NCI-H82 treated with DMSO at 0.1 percent for 48 hours (cell line): ENCODE measurements around the gene VPS16.

ENCODE experiments used
- DNase-seq: peaks from one replicate; lab custom pipeline; 2025; ENCODE audit not compliant: unreplicated experiment; lab: John Stamatoyannopoulos, UW

VPS16 gene

DNA sequence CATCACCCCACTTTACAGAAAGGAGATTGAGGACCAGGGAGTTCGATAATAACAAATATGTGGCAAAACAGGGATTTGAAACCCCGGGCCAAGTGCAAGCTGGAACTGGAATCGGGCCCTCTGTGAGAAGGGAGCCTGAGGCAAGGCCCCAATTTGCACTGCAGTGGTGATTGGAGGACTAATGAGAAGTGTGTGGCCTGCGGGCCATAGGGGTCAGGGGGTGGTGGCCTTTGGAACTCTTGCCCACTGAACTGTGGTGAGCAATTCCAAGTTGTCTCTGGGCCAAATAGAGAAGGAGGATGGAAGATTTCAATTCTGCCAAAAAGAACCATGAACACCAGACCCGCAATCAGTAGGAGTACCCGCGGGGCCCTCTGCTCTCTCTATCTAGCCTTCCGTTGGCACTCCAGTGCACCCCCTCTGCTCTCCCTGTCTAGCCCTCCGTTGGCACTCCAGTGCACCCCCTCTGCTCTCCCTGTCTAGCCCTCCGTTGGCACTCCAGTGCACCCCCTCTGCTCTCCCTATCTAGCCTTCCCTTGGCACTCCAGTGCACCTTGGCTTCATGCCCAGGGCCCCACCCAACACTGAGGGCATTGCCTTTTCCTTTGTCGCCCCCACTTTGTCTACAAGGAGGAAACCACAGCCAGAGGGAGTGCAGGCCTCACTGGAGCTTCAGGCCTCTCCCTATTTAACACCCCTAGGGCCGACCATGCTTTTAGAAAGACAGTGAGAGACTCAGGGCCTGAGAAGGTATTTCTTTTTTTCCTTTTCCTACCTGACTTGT lies 26.7 kb downstream of the VPS16 start:
- DNase-seq: no peak

DNA sequence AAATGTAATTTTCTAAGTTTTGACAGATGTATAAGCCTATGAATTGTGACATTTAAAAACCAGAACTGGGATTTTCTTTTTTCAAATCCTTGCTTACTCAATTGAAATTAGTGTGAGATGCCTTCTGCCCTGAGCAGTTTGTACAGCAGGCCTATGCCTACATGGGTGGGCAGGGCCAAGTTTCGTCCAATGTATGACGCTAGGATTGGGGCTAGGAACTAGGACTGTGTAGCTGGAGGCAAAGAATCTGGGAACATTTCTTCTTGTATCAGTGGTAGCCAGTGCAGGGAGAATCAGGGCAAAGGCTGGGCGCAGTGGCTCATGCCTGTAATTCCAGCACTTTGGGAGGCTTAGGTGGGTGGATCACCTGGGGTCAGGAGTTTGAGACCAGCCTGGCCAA lies 28.8 kb downstream of the VPS16 start:
- DNase-seq: no peak

DNA sequence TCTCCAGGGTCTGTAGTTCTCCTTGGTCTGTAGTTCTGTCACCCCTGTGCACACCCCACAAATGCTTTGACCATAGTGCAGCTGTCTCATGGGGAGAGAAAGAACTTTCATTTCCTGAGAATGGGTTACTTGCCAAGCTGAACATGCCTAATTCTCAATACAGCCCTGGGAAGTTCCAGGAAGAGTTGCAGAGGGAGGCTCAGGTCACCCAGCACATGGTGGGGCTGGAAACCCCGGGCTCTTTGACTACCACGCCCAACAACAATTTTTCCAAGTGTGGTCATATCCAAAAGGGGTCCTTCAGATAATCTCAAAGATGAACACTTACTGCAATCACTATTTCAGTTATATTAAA lies 30.5 kb downstream of the VPS16 start:
- no peak for DNase-seq

DNA sequence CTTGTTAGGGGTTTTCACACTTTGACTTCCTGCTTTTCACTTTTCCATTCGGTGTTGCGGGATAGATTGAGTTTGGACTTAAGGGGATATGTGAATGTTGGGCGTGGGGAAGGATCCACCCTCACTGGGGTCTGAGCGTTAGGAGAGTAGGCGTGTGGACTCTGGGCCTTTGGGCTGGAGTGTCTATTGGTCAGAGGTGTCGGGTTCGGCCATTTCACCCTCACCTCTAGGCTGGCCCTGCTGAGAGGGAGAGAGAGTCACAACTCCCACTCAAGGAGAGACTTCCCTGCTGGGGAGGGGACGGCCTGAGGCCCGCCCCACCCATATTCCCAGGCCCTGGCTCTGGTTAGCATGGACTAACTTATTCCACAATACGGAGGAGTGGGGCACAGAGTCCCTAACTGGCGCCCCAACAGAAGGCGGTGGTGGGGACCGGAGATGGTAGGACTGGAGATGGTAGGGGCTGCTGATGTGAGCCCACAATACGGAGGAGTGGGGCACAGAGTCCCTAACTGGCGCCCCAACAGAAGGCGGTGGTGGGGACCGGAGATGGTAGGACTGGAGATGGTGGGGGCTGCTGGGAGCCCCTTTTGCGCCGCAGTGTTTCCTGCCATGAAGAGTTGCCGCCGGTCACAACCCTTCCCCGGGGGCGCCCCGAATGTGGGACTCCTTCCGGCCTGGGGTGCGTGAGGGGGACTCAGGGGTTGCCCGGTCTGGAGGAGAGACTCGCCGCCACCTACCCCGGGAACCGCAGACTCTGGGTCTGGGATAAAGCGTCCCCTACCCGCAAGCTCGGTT lies 31.3 kb downstream of the VPS16 start:
- no peak for DNase-seq

DNA sequence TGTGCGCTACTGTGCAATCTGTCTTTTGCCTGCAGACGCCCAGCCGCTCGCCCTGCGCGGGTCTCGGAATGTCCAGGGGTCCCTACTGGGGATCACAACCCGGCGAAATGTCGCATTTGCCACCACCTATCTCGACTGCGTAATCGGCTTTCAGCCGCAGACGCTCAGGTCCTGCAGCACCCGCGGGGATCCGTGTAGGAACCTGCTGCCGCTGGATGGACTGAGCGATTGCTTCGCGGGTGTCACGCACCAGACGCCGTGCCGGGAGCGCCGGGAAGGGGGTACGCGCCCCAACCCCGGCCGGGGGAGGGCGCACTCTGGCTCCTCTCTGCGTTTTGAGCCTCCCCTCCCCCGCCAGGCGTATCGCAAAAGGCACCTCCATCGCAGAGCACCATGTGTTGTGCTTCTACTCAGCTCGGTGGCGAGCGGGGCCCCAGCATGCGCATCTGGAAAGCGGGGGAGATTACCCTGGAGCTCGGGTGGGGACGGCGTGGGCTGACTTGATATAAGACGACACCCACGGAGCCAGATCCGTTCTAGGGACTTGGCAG lies 32.0 kb downstream of the VPS16 start:
- DNase-seq: no peak

DNA sequence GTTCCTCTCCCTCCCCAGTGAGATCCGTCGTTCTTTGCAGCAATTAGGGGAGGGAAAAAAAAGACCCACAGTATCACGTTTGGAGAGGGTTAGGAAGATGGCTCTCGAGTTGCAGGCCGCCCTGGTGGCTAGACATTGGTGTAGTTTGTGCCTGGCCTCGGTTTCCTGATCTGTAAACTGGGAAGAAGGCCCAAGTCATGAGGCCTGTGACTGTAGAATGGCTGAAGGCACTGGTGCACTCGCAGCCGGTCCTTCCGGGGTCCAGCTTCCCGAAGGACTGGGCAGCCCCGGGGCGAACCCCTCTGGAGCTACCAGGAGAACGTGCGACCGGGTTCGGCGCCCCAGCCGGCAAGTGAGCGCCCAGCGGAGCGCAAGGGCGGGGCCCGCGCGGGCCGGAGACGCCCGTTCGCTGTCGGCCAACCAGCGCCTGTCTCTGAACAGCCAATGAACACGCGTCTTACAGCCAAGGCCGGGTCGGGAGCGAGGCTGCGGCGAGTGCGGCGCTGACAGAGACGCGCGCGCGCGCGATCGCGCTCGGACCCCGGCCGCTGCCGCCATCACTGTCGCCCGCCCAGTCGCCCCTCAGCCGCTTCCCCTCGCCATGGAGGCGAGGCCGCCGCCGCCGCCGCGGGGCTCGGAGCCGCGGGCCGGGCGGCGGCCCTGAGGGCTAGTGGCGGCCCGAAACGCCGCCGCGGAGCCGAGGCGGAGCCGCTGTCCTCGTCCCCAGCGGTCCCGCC lies 32.6 kb downstream of the VPS16 start, which contains the start of gene PTPRA:
Gene PTPRA (plus strand): TSS at position 472 of the 737 bp plus-strand sequence. CDS start 90,797 bp downstream, outside the sequence.
- DNase-seq: peak; percentile 72

DNA sequence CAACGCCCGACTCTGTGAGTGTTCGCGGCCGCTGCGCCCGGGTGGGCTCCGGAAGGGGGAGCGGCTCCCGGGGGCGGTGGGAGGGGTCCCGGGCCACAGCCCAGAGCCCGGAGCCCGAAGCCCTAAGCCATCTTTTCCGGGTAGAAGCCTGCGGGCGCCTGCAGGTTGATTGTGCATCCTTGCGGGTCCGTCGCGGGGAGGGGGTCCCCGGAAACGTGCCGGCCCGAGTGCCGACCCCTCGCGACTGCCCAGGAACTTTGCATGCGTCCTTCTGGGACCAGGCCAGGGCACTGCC lies 33.1 kb downstream of the VPS16 start:
- DNase-seq: no peak

DNA sequence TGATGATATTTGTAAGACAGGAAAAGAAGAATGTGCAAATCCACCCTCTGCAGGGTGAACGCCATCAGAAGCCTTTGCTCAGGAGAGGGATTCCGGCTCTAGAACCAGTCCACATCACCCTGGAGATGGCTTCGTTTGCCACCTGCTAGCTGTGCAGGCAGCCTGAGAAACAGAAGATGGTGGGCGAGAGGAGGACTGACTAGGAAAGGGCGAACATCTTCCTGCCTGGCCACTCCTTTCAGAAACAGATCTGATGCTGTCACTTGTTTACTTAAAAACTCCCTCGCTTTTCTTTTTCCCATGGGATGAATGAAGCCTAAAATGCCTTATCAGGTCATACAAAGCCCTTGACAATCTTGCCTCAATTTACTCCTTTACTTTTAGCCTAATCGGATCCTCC lies 33.9 kb downstream of the VPS16 start:
- DNase-seq: no peak

DNA sequence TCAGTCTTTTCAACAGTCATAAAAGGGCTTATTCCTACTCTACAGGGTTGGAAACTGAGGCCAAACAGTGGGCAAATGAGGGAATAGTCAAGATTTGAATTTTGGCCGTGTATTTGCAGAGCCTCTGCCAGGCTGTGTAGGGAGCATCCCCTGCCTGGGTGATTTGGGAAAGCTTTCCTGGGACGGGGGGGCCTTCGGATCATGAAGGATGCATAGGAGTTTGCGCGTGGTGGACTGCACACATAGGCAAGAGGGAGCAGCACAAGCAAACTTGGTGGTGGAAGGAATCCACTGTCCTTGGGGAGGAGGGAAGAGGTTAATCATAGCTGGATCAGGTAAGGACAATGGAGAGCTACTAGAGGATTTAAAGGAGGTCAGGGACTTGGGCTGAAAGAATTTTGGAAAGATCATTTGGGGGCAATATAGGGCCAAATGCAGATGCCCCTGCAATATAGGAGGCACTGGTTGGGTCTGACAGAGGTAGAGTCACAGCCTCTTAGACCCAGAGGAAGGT lies 35.2 kb downstream of the VPS16 start:
- no peak for DNase-seq

DNA sequence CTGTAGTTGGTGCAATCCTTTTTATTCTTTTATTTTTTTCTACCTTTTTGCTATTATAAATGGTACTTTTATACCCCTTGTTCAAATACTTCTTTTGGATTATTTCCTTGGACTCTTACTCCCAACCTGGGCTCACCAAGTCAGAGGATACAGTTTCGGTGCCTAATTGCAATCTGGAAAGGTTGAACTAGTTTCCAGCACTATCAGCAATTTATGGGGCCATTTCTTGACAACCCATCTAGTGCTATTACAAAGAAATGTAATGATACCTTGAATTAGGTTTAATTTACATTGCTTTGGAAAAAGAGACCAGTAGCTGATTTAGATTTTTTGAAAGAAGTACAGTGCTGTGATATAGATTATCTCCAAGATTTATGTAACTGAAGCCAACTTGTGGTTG lies 38.0 kb downstream of the VPS16 start:
- DNase-seq: no peak

DNA sequence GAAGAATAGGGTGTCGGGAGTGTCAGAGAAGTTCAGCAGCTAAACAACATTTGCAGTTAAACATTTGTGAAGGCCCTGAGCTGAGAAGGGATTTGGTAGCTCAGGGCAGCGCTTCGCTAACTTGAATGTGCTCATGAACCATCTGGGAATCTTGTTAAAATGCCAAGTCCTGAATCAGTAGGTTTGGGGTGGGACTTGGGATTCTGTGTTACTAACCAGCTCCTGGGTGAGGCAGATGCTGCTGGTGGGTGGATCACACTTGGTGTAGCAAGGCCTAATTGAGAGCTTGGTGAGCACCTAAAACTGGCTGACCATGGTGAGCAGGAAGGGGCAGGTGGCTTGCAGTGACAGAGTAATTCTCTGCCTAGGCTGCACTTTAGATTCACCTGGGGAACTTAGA lies 38.6 kb downstream of the VPS16 start:
- no peak for DNase-seq

DNA sequence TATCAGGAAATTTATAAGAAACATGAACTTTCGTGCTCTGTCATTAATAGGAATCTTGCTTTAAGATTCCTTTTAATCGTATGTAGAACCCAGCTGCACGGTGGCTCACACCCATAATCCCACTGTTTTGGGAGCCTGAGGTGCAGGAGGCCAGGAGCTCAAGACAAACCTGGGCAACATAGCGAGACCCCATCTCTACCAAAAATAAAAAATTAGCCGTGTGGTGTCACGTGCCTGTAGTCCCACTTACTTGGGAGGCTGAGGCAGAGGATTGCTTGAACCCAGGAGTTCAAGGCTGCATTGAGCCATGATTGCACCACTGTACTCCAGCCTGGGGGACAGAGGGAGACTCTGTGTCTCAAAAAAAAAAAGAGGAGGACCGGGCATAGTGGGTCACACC lies 40.1 kb downstream of the VPS16 start:
- DNase-seq: no peak

DNA sequence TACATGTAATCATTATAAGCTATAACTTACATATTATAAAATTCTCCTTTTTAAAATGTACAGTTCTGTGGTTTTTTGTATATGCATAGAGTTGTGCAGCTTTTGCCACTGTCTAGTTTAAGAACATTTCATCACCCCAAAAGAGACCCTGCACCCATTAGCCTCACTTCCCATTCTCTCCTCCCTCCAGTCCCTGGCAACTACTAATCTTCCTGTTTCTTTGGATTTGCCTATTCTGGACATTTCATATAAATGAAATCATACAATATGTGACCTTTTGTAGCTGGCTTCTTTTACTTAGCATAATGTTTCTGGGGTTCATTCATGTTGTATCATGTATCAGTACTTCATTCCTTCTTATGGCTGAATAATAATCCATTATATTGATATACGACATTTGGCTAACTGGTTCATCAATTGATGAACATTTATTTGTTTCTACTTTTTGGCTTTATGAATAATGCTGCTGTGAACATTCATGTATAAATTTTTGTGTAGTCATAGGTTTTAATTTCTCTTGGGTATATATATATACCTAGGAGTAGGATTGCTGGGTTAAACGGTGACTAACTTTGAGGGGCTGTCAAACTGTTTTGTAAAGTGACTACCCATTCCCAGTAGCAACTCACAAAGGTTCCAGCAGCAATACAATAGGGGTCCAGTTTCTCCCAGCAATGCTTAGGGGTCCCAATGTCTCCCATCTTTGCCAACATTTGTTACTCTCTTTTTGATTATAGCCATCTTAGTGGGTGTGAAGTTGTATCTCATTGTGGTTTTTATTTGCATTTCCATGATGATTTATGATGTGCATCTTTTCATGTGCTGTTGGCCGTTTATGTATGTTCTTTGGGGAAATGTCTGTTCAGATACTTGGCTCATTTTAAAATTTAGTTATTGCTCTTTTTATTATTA lies 43.4 kb downstream of the VPS16 start:
- DNase-seq: no peak

DNA sequence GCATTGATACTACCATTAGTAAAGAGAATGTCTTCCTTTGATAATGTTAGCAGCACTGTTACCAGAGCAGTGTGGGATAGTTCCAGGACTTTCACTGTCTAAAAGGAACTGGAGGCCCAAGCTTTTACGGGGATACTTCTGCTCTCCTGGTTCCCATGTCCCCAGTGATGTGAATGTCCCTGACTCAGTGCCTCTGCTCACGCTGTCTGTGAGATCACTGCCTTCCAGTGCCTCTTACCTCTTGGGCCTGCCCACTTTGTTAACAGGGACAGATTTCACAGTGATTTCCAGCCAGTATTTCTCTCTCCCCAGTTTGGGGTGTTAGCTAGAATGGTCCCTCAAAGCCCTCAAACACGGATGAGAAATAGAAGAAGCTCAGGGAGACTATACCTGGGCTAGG lies 47.2 kb downstream of the VPS16 start:
- DNase-seq: no peak

DNA sequence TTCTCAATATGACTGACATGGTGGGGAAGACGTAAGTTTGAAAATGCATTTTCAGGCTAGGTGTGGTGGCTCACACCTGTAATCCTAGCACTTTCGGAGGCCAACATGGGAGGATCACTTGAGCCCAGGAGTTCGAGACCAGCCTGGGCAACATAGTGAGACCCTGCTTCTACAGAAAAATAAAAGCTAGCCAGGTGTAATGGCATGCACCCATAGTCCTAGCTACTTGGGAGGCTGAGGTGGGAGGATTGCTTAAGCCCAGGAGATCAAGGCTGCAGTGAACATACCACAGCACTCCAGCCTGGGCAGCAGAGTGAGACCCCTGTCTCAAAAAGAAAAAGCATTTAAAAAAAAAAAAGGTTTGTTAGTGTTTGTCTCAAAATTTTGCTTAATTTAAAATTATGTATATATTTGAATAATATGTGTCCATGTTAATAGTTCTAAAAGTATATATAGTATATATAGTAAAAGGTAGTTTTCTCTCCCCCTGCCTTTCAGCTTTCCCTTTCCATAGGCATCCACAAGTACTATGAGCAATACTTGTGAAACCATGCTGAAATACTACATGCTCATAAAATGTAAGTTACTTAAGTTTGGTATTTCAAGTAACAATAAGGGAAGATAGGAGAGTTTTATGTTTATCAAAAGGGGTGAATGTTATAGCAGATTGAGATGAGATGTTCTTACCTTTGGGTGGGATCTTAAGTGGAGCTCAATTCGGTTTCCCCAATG lies 47.8 kb downstream of the VPS16 start:
- DNase-seq: no peak

DNA sequence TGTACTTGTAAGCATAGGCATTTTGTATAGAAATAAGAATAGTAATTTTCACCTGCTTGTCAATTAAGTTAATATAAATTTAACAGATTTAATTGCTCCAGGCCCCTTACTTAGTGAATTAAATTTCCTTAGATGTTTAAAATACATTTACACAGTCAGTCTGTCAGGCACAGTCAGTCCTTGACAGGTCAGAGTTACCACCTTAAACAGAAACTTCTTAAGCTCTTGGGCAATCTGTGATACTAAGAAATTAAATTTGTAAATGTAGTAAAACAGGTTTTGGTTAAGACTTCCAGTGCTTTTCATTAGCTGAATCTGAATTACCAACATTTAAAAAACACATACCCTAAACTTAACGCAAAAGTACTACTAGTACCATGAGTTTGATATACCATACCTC lies 48.7 kb downstream of the VPS16 start:
- DNase-seq: no peak

DNA sequence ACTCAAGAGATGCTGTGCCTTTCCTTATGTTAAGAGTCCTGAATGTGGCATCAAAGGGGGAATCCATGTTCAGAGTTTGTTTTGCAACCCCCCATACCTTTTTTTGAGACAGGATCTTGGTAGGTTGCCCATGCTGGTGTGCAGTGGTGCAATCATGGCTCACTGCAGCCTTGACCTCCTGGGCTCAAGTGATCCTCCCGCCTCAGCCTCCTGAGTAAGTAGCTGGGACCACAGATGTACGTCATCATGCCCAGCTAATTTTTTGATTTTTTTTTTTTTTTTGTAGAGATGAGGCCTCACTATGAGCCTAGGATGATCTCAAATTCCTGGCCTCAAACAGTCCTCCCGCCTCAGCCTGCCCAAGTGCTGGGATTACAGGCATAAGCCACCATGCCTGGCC lies 49.3 kb downstream of the VPS16 start:
- DNase-seq: no peak

DNA sequence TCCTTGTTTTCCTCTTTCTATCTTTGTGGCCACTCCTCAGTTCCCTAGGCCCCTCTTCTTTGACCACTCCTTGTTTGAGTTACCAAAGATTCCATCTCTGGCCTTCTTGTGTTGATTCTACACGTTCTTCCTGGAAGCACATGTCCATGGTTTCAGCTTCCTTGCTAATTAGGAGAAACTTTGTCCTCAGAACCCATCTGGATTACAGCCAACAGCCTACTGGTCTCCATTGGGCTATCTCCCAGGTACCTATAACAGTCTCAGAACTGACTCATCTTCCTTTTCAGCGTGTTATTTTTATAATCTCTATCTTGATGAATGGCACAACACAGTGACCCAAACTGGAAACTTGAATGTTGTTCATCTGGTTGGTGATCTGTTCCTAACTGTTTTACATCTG lies 50.2 kb downstream of the VPS16 start:
- DNase-seq: no peak

DNA sequence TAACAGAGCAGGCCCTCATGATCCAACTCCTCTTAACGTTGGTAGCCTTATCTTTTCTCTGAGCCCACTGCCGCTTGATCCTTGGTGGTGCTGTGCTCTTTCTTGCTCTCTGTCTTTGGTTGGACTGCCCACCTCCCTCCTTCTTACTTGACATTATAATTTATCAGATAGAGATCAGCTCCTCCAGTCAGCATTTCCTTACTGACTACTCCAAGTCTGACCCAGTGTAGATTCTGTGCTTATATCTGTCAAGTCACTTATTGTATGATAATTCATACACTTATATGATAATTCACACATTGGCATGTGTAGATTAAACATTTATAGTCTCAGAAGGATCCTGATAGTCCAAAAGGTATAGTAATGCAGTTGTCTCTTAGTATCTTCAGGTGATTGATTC lies 50.8 kb downstream of the VPS16 start:
- DNase-seq: no peak

DNA sequence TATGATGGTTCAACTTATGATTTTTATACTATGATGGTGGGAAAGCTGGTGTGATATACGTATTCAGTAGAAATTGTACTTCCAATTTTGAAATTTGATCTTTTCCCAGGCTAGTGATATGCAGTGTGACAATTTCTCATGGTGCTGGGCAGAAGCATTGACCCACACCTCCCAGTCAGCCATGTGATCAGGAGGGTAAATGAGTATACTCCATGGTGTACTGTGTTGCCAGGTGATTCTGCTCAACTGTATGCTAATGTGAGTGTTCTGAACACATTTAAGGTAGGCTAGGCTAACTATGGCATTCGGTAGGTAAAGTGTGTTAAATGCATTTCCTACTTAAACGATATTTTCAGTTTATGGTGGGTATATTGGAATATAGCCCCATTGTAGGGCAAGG lies 51.8 kb downstream of the VPS16 start:
- no peak for DNase-seq
